Lower lobe of right lung (tissue), 2 donors: Measurements from ENCODE around the gene ANGPTL8. TPM values are rescaled to one million over a fixed set of nuclear protein-coding genes. Genes with fewer than 3 reads are reported as not detected.

ENCODE experiments used
- ATAC-seq, 2 donors: fragments of 200-7000 bp; cut with Tn5 transposase; one replicate each; pipeline ENCODE4 v1.9.1; 2020 to 2022; ENCODE audit warnings: mild to moderate bottlenecking in 2 of 2, moderate library complexity in 2 of 2
- DNase-seq: peaks from one replicate; pipeline ENCODE4 v3.0.0-alpha.2; 2020
- H3K27ac ChIP-seq: fragments of 200-600 bp; one replicate; pipeline ENCODE4 v1.8.0; 2022
- H3K27me3 ChIP-seq: fragments of 200-600 bp; one replicate; pipeline ENCODE4 v1.8.0; 2022; ENCODE audit warnings: low read depth
- H3K36me3 ChIP-seq: fragments of 200-600 bp; one replicate; pipeline ENCODE4 v1.8.0; 2022; ENCODE audit warnings: mild to moderate bottlenecking
- H3K4me1 ChIP-seq: fragments of 200-600 bp; one replicate; pipeline ENCODE4 v1.8.0; 2022
- H3K4me3 ChIP-seq: fragments of 200-600 bp; one replicate; pipeline ENCODE4 v1.8.0; 2022; ENCODE audit warnings: mild to moderate bottlenecking
- H3K9me3 ChIP-seq: fragments of 200-600 bp; one replicate; pipeline ENCODE4 v1.8.0; 2022
- CTCF ChIP-seq: fragments of 200-600 bp; IDR thresholded peaks from one replicate; pipeline ENCODE4 v1.8.0; 2022; ENCODE audit warnings: antibody characterized with exemption, mild to moderate bottlenecking
- intact Hi-C: fragments of 100-400 bp; cut with DNase I; formaldehyde crosslinking; loops from one replicate; pipeline ENCODE4 v1.11.0; 2022
- total RNA-seq: library from RNA; stranded (reverse); fragmentation: NEBNext Ultra II Directional; extraction: Animal tissue kit (Norgen Biotek cat#: 25700); gene quantifications from one replicate; pipeline ENCODE4 v1.2.1, GENCODE V29; 2021
- donor health status: DM: no; HTN: yes; CAD: no; lungs with severe emphysema.

Gene ANGPTL8
- total RNA-seq, 1 donor from 2014 or later = not detected

DNA sequence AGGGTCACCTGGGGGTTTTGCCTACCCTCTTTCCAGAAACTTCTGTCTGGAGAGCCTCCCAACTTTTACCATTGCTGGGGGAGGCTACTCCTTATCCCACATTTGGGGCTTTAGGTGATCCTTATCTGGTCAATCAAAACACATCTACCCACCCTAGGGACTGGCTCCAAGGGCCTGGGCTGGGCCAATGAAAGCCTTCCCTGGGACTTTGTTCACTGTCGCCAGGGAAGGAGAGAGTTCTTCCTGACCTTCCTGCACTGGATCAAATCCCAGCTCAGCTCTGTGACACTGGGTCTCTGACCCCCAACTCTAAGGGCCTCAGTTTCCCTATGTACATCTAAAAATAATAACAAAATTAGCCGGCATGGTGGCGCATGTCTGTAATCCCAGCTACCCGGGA is 11.8 kb downstream of the ANGPTL8 start:
- Histone ChIP-seq H3K36me3 (peaks cover 58% of the 10 kb centered on the region), H3K27ac (no peak overlapping the region), H3K27me3 (no peaks in the 10 kb centered on the region), H3K4me1 (peaks cover 50% of the 10 kb centered on the region), H3K4me3 (no peak overlapping the region), H3K9me3 (no peaks in the 10 kb centered on the region)
- DNase-seq (no peak), ATAC-seq (no peak)
- intact Hi-C loops = no loop called here
- TF ChIP-seq CTCF = no peak

DNA sequence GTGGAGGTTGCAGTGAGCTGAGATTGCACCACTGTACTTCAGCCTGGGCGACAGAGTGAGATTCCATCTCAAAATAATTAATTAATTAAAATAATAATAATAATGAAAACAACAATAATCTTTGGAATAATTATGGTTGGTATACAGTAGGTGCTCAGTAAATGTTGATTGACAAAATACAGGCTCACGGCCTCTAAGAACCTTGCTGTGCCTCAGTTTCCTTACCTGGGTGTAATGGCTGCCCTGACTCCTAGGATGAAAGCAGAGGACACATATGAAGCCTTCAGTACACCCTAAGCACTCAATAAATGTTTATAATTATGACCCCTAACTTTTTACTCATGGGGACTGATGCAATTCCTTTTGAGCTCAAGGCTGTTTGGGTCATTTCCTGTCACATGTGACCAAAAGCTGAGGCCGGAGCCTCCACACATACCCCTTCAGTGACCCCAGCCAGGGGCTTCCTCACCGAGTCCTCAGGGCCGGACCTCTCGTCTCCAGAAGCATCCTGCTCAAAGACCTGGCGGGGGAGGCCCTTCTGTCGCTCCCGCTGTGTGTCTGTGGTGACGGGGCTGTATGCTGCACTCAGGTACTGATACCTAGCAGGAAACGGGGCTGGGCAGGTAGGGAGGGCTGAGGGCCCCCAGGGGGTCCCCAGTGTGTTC is 12.4 kb downstream of the ANGPTL8 start:
- intact Hi-C loops = no loop called here
- H3K27ac ChIP-seq = no peak overlapping the region
- H3K9me3 ChIP-seq = no peaks in the 10 kb centered on the region
- peaks cover 50% of the 10 kb centered on the region for H3K4me1 ChIP-seq
- no peak overlapping the region for H3K4me3 ChIP-seq
- no peak for TF ChIP-seq CTCF
- DNase-seq (no peak), ATAC-seq (no peak)
- peaks cover 53% of the 10 kb centered on the region for H3K36me3 ChIP-seq
- H3K27me3 ChIP-seq = no peaks in the 10 kb centered on the region

GRCh38 chr19:11252665-11253355 is 13.4 kb downstream of the ANGPTL8 start:
- H3K4me3 ChIP-seq = no peak overlapping the region
- DNase-seq (no peak), ATAC-seq (peak; percentile 13 to 20)
- no peaks in the 10 kb centered on the region for H3K27me3 ChIP-seq
- H3K27ac ChIP-seq = peak overlapping the region; percentile 72
- intact Hi-C loops = no loop called here
- no peaks in the 10 kb centered on the region for H3K9me3 ChIP-seq
- TF ChIP-seq CTCF = no peak
- H3K4me1 ChIP-seq = peaks cover 45% of the 10 kb centered on the region
- H3K36me3 ChIP-seq = peaks cover 45% of the 10 kb centered on the region

DNA sequence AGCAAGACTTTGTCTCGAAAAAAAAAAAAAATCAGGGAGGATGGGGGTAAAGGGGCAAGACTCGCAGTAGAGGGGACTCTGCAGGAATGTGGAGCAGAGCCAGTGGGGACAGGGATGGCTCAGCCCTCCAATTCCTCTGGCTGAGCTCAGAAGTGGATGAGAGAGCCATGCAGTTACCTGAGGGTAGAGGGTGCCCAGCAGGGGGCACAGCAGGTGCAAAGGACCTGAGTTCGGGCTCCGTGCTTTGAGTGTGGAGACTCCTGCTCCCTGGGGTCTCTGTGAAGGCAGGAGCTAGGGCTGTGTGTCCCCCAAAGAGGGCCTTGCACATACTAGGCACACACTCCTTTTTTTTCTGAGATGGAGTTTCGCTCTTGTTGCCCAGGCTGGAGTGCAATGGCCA is 15.2 kb downstream of the ANGPTL8 start:
- H3K4me3 ChIP-seq = no peak overlapping the region
- H3K4me1 ChIP-seq = peaks cover 35% of the 10 kb centered on the region
- no peak for TF ChIP-seq CTCF
- ATAC-seq = peak in 1 of 2 donors; percentile 6
- H3K27ac ChIP-seq = peak overlapping the region; percentile 36
- no peak for DNase-seq
- peaks cover 34% of the 10 kb centered on the region for H3K36me3 ChIP-seq
- H3K9me3 ChIP-seq = no peaks in the 10 kb centered on the region
- no peaks in the 10 kb centered on the region for H3K27me3 ChIP-seq
- intact Hi-C loops = no loop called here

DNA sequence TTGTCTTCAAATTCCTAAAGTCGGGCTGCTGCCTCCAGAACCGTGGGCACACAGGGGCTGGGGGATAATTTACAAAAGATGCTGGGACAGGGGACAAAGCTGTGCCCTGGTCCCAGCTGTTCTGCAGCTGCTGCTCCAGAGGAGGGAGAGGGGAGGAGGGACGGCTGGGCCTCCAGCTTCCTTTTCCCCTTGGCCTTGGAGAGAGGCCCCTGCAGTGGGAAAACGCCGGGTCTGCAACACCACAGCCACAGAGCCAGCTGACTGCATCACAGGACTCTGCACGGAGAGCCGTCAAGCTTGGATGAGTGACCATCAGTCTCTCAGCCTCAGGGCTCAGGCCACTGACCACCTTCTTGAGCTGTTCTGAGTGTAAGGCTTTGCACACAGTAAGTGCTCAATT is 16.8 kb downstream of the ANGPTL8 start:
- Histone ChIP-seq H3K9me3 (no peaks in the 10 kb centered on the region), H3K27me3 (no peaks in the 10 kb centered on the region), H3K4me1 (peaks cover 35% of the 10 kb centered on the region), H3K27ac (peak overlapping the region; percentile 36), H3K36me3 (peaks cover 22% of the 10 kb centered on the region), H3K4me3 (no peak overlapping the region)
- DNase-seq (no peak), ATAC-seq (peak; percentile 25 to 45)
- TF ChIP-seq CTCF = no peak
- intact Hi-C loops = no loop called here
